HL-60 (cell line): ENCODE data around the gene ALPK1.

ENCODE experiments used
- CTCF ChIP-seq: IDR thresholded peaks from one replicate; pipeline ENCODE4 v1.5.1; 2011; ENCODE audit warnings: low read length, control low read depth, inconsistent platforms; ENCODE audit not compliant: insufficient read depth
- GABPA ChIP-seq: IDR thresholded peaks from 2 replicates; pipeline ENCODE4 v1.6.1; 2012; ENCODE audit warnings: low read depth
- POLR2AphosphoS5 ChIP-seq: IDR thresholded peaks from 2 replicates; pipeline ENCODE4 v1.6.1; 2012; ENCODE audit warnings: low read depth
- TF ChIP-seq, protein P1 (sequence below): IDR thresholded peaks from 2 replicates; pipeline ENCODE4 v1.6.1; 2012; ENCODE audit warnings: low read depth; ENCODE audit not compliant: insufficient replicate concordance

DNA sequence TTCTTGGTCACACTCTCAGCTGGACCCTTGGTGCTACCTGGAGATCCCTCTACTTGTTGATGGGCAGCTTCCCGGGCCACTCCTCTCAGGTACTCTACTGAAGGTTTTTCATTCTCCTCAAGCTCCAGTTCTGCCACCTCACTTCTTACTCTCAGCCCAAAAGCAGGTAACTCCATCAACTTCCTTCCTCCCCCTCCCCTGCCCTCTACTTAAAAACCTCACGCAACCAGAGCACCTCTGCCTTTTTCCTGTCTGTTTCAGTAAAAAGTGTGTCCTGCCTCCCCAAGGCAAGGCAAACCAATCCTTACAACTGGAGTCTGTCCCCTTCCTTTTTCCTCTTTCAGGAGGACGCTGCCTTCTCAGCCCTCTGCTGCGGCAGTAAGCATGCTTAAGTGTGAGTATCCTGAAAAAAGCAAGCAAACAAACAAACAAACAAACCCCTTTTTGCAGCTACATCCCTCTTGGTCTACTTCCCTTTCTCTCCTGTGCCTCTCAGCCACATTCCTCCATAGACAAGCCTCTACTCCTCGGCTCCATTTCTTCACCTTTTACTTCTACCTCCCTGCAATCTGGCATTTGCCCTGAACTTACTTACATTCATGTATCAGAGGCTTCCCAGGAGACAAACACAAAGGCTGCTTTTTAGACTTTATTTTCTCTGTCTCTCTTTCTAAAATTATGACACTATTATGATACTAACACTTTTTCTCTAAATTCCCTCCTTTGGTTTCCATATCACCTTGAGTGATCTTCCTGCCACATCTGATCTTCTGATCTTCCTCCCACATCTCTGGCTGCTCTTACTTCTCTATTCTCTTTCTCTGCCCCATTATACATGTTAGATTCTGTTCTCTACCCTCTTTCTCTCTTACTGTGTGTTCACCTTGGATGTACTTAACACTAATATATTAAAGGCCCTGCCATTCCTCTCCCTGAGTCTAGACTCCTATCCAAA, 5.4 kb downstream of the ALPK1 start:
- TF ChIP-seq POLR2AphosphoS5 (no peak), CTCF (no peak), GABPA (no peak)
- TF ChIP-seq, protein P1, sequence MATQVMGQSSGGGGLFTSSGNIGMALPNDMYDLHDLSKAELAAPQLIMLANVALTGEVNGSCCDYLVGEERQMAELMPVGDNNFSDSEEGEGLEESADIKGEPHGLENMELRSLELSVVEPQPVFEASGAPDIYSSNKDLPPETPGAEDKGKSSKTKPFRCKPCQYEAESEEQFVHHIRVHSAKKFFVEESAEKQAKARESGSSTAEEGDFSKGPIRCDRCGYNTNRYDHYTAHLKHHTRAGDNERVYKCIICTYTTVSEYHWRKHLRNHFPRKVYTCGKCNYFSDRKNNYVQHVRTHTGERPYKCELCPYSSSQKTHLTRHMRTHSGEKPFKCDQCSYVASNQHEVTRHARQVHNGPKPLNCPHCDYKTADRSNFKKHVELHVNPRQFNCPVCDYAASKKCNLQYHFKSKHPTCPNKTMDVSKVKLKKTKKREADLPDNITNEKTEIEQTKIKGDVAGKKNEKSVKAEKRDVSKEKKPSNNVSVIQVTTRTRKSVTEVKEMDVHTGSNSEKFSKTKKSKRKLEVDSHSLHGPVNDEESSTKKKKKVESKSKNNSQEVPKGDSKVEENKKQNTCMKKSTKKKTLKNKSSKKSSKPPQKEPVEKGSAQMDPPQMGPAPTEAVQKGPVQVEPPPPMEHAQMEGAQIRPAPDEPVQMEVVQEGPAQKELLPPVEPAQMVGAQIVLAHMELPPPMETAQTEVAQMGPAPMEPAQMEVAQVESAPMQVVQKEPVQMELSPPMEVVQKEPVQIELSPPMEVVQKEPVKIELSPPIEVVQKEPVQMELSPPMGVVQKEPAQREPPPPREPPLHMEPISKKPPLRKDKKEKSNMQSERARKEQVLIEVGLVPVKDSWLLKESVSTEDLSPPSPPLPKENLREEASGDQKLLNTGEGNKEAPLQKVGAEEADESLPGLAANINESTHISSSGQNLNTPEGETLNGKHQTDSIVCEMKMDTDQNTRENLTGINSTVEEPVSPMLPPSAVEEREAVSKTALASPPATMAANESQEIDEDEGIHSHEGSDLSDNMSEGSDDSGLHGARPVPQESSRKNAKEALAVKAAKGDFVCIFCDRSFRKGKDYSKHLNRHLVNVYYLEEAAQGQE, result no peak
